Suprapubic skin (tissue), 4 donors: ENCODE data around the gene ASIC4. TPM values are rescaled to one million over a fixed set of nuclear protein-coding genes. Genes with fewer than 3 reads are reported as not detected.

Experiments used
- DNase-seq, 2 donors: peaks; one replicate each; pipeline ENCODE4 v3.0.0-alpha.2; 2019; ENCODE audit warnings: low spot score in 2 of 2
- H3K27ac ChIP-seq: fragments of 200-600 bp; sonication (generic); one replicate; pipeline ENCODE4 v1.5.1; 2019
- H3K27me3 ChIP-seq: fragments of 200-600 bp; sonication (generic); one replicate; pipeline ENCODE4 v1.5.1; 2019
- H3K36me3 ChIP-seq: fragments of 200-600 bp; sonication (generic); one replicate; pipeline ENCODE4 v1.5.1; 2019
- H3K4me1 ChIP-seq: fragments of 200-600 bp; sonication (generic); one replicate; pipeline ENCODE4 v1.5.1; 2019
- H3K4me3 ChIP-seq: fragments of 200-600 bp; sonication (generic); one replicate; pipeline ENCODE4 v1.5.1; 2019; ENCODE audit warnings: mild to moderate bottlenecking
- H3K9me3 ChIP-seq: fragments of 200-600 bp; sonication (generic); one replicate; pipeline ENCODE4 v1.5.1; 2019
- CTCF ChIP-seq, 2 donors: fragments of 200-600 bp in 1 of 2; fragments of 450-650 bp in 1 of 2; sonication (generic) in 1 of 2; IDR thresholded peaks; one replicate each; pipeline ENCODE4 v1.5.1; 2016 to 2019; ENCODE audit warnings: antibody characterized with exemption in 2 of 2, mild to moderate bottlenecking in 1 of 2, moderate library complexity in 1 of 2
- EP300 ChIP-seq: sonication (generic); formaldehyde crosslinking; IDR thresholded peaks from one replicate; pipeline ENCODE4 v1.6.1; 2017; ENCODE audit warnings: antibody characterized with exemption
- POLR2A ChIP-seq, 2 donors: fragments of 450-650 bp; IDR thresholded peaks; one replicate each; pipeline ENCODE4 v1.6.1; 2017; ENCODE audit warnings: antibody characterized with exemption in 2 of 2, mild to moderate bottlenecking in 2 of 2, moderate library complexity in 2 of 2
- POLR2AphosphoS5 ChIP-seq, 3 donors: sonication (generic); formaldehyde crosslinking; IDR thresholded peaks; one replicate each; pipeline ENCODE4 v1.6.1; 2017; ENCODE audit warnings: antibody characterized with exemption in 3 of 3
- WGBS: methylation state at CpG from one replicate; pipeline ENCODE4 v1.1.5; 2018; 5-methylcytosine and 5-hydroxymethylcytosine counted together
- total RNA-seq, 4 donors: library from RNA; depleted of rRNA; stranded (reverse); fragments of >200 nt; gene quantifications; one replicate each; pipeline ENCODE4 v1.1.0, GENCODE V29; 2016

Gene ASIC4
- total RNA-seq, 4 donors from 2014 or later: not detected

DNA sequence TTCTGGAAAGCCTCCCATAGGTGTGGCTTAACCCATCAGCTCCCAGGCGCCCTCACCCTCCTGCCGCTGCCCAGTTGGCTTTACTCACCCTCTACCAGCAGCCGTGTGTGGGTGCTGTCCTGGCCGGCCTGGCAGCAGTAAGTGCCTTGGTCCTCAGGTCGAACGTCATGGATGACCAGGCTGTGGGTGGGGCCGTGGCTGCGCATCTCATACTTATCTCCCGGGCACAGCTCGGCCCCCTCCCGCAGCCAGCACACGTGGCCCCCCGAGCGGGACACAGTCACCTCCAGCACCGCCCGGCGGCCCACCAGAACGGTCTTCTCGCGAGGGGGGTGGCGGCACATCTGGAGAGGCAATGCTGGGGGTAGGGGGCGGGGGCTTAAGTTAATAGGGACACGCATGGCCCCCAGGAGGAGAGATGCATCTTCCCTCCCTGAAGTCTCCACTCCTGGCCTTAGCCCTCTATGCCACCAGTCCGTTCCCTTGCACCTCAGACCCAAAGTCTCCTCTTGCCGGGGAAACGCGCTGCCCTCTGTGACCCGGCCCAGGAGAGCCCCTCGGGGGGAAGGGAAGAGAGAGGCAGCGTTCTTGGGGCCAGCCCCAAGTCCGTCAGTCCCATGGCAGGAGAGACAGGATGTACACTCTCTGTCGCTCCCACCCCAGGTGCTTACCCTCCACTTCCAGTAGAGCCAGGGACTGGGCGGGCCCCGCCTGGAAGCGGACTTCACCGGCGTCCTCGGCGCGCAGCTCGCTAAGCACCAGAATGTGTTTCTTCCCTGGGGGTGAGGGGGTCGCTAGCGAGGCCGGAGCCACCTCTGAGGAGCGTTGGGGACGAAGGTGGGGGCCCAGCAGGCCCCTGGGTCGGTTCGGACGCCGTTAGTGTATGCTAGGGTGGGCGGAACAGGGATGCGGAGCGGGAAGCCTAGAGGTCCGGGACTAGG lies 37.4 kb downstream of the ASIC4 start:
- Histone ChIP-seq H3K4me1 (peaks cover 22% of the 10 kb centered on the region), H3K27ac (no peak overlapping the region), H3K4me3 (peak overlapping the region; percentile 70), H3K27me3 (peaks cover 25% of the 10 kb centered on the region), H3K9me3 (no peaks in the 10 kb centered on the region), H3K36me3 (peaks cover 4% of the 10 kb centered on the region)
- no peak for TF ChIP-seq EP300
- TF ChIP-seq CTCF (IDR thresholded peaks at IDR 0.05): no peak
- TF ChIP-seq POLR2A (IDR thresholded peaks at IDR 0.05): no peak
- no peak for TF ChIP-seq POLR2AphosphoS5 (IDR thresholded peaks at IDR 0.05)
- DNase-seq: no peak
- WGBS: 6% methylated on average over 33 of the region's 54 CpGs

DNA sequence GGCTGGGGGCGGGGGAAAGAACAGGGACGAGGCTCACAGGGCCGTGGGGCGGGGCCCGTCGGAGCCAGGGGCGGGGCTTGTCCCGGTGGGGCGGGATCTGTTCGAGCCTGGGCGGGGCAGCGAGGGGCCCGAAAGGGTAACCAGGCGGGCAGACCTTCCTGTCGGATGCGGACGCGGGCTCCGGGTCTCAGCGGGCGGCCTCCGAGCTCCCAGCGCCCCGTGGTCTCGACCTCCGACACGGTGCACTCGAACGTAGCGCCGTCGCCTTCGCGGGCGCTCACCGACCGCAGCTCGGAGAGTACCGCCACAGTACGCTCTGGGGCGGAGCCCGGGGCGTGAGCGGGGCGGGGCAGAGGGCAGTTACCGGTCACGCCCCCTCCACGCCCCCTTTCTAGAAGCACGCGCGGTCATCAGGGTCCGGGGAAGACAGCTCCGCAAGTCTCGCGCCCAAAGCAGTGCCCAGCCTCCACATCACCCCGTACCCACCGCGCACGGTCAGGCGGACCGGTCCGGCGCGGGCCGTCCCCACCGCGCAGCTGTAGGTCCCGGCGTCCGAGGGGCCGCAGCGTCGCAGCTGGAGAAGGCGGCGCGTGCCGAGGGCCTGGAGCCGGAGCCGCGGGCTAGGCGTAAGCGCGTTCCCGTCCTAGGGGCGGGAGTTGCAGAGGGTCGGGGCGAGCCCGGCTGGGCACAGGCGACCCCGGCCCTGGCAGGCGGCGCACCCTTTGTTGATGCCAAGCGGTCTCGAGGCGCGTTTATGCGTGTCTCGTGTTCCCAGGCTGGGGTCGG lies 38.3 kb downstream of the ASIC4 start:
- no peaks in the 10 kb centered on the region for H3K9me3 ChIP-seq
- peaks cover 9% of the 10 kb centered on the region for H3K36me3 ChIP-seq
- peak overlapping the region; percentile 70 for H3K4me3 ChIP-seq
- peaks cover 22% of the 10 kb centered on the region for H3K4me1 ChIP-seq
- no peak for TF ChIP-seq EP300
- TF ChIP-seq POLR2A (IDR thresholded peaks at IDR 0.05): no peak
- TF ChIP-seq CTCF (IDR thresholded peaks at IDR 0.05): no peak
- TF ChIP-seq POLR2AphosphoS5 (IDR thresholded peaks at IDR 0.05): no peak
- 4% methylated on average over 25 of the region's 99 CpGs for WGBS
- peaks cover 25% of the 10 kb centered on the region for H3K27me3 ChIP-seq
- peak; percentile 90 to 91 for DNase-seq
- no peak overlapping the region for H3K27ac ChIP-seq

- H3K4me3 ChIP-seq: peak overlapping the region; percentile 70
- peaks cover 9% of the 10 kb centered on the region for H3K36me3 ChIP-seq
- no peak for DNase-seq
- peaks cover 22% of the 10 kb centered on the region for H3K4me1 ChIP-seq
- H3K9me3 ChIP-seq: no peaks in the 10 kb centered on the region
- peaks cover 25% of the 10 kb centered on the region for H3K27me3 ChIP-seq
- WGBS: 39% methylated on average over 7 of the region's 7 CpGs
- no peak overlapping the region for H3K27ac ChIP-seq
- TF ChIP-seq CTCF (IDR thresholded peaks at IDR 0.05) (no peak), POLR2AphosphoS5 (IDR thresholded peaks at IDR 0.05) (no peak), EP300 (no peak), POLR2A (IDR thresholded peaks at IDR 0.05) (no peak)
Observed at GRCh38 chr2:219553168-219553417, 38.8 kb downstream of the ASIC4 start.

GRCh38 chr2:219553463-219553963 lies 39.2 kb downstream of the ASIC4 start:
- Histone ChIP-seq H3K9me3 (no peaks in the 10 kb centered on the region), H3K27ac (no peak overlapping the region), H3K4me3 (no peak overlapping the region), H3K27me3 (peaks cover 25% of the 10 kb centered on the region), H3K4me1 (peaks cover 22% of the 10 kb centered on the region), H3K36me3 (peaks cover 9% of the 10 kb centered on the region)
- no peak for DNase-seq
- TF ChIP-seq CTCF (IDR thresholded peaks at IDR 0.05) (no peak), POLR2AphosphoS5 (IDR thresholded peaks at IDR 0.05) (no peak)
- WGBS: 81% methylated on average over 12 of the region's 12 CpGs

- Histone ChIP-seq H3K36me3 (peaks cover 9% of the 10 kb centered on the region), H3K9me3 (no peaks in the 10 kb centered on the region), H3K27ac (no peak overlapping the region), H3K4me3 (no peak overlapping the region), H3K27me3 (peaks cover 25% of the 10 kb centered on the region), H3K4me1 (peaks cover 22% of the 10 kb centered on the region)
- TF ChIP-seq EP300: no peak
- no peak for TF ChIP-seq CTCF (IDR thresholded peaks at IDR 0.05)
- no peak for TF ChIP-seq POLR2A (IDR thresholded peaks at IDR 0.05)
- TF ChIP-seq POLR2AphosphoS5 (IDR thresholded peaks at IDR 0.05): no peak
- 93% methylated on average over 3 of the region's 15 CpGs for WGBS
- DNase-seq: no peak
Observed at GRCh38 chr2:219554350-219554749, 40.1 kb downstream of the ASIC4 start.
